ENCODE data around the gene EP400.

EP400 gene

GRCh38 chr12:131987552-131987951, 37.8 kb downstream of the EP400 start:
- no peak for DNase-seq

GRCh38 chr12:131988054-131988796, 38.5 kb downstream of the EP400 start:
- DNase-seq, result no peak

- DNase-seq, result no peak
These were observed 39.3 kb downstream of the EP400 start for GRCh38 chr12:131989021-131989420.

- DNase-seq, result no peak
These were observed 40.6 kb downstream of the EP400 start for GRCh38 chr12:131990066-131990979.

GRCh38 chr12:131990980-131991305, 41.2 kb downstream of the EP400 start:
- no peak for DNase-seq

GRCh38 chr12:131991816-131992430, 42.2 kb downstream of the EP400 start:
- no peak for DNase-seq

GRCh38 chr12:131994589-131994988, 44.8 kb downstream of the EP400 start:
- DNase-seq, result no peak

GRCh38 chr12:132000286-132000872, 50.6 kb downstream of the EP400 start:
- DNase-seq, result no peak

GRCh38 chr12:132003846-132004245, 54.1 kb downstream of the EP400 start:
- no peak for DNase-seq

- DNase-seq, result no peak
These were observed 55.2 kb downstream of the EP400 start for GRCh38 chr12:132004946-132005345.

GRCh38 chr12:132006056-132006680, 56.4 kb downstream of the EP400 start:
- DNase-seq, result no peak

- no peak for DNase-seq
These were observed 57.3 kb downstream of the EP400 start for GRCh38 chr12:132007041-132007440.

GRCh38 chr12:132009336-132009859, 59.7 kb downstream of the EP400 start:
- no peak for DNase-seq

- DNase-seq, result no peak
These were observed 63.3 kb downstream of the EP400 start for GRCh38 chr12:132012919-132013568.

GRCh38 chr12:132014092-132014914, 64.6 kb downstream of the EP400 start:
- no peak for DNase-seq

GRCh38 chr12:132014915-132015280, 65.2 kb downstream of the EP400 start:
- no peak for DNase-seq

- no peak for DNase-seq
These were observed 66.1 kb downstream of the EP400 start for GRCh38 chr12:132015686-132016430.

- DNase-seq, result no peak
These were observed 68.6 kb downstream of the EP400 start for GRCh38 chr12:132018193-132018916.

GRCh38 chr12:132019891-132020290, 70.1 kb downstream of the EP400 start:
- DNase-seq, result no peak

- DNase-seq, result no peak
These were observed 70.5 kb downstream of the EP400 start for GRCh38 chr12:132020292-132020691.

Measured in RPMI8226 (cell line).